Memory B cell (primary cell): ENCODE measurements around the gene SOCS7.

Experiments
- ATAC-seq: fragments of 150-1000 bp; cut with Tn5 transposase; 2 replicates; pipeline ENCODE4 v1.10.0; 2021; ENCODE audit warnings: low read depth, mild to moderate bottlenecking, moderate library complexity
- DNase-seq, 2 donors: peaks; one replicate each; pipeline ENCODE4 v3.0.0; 2022; ENCODE audit warnings: low spot score in 2 of 2
- H3K27ac Mint-ChIP-seq: one replicate; pipeline ENCODE4 v1.8.0; 2022; ENCODE audit warnings: mild to moderate bottlenecking, moderate library complexity, mixed read lengths
- H3K27me3 Mint-ChIP-seq: one replicate; pipeline ENCODE4 v1.8.0; 2022; ENCODE audit warnings: mixed read lengths
- H3K36me3 Mint-ChIP-seq: one replicate; pipeline ENCODE4 v1.8.0; 2022; ENCODE audit warnings: mild to moderate bottlenecking, mixed read lengths
- H3K4me1 Mint-ChIP-seq: one replicate; pipeline ENCODE4 v1.8.0; 2022; ENCODE audit warnings: mixed read lengths
- H3K4me3 Mint-ChIP-seq: one replicate; pipeline ENCODE4 v1.8.0; 2022; ENCODE audit warnings: mild to moderate bottlenecking, moderate library complexity, mixed read lengths
- H3K9me3 Mint-ChIP-seq: one replicate; pipeline ENCODE4 v1.8.0; 2022; ENCODE audit warnings: mixed read lengths

The SOCS7 gene

DNA sequence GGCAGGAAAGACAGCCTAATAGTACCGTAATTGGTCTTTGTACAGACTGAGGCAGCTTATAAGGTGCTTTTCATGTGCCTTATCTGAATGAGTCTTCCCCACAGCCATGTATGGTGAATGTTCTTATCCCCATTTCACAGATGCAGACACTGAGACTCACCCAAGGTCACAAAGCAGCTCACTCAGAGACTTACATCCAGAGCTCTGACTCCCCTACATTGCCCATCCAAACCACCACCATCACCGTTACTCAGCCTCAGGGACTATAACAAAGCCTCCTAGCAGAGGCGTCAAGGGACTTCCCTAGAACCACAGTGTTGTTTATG is 7.3 kb upstream of the SOCS7 start:
- ATAC-seq, result no peak
- Mint-ChIP-seq H3K27ac (no peak overlapping the region), H3K9me3 (no peaks in the 10 kb centered on the region), H3K4me3 (no peak overlapping the region), H3K27me3 (peaks cover 5% of the 10 kb centered on the region), H3K36me3 (no peaks in the 10 kb centered on the region), H3K4me1 (peaks cover 3% of the 10 kb centered on the region)
- DNase-seq, result no peak

DNA sequence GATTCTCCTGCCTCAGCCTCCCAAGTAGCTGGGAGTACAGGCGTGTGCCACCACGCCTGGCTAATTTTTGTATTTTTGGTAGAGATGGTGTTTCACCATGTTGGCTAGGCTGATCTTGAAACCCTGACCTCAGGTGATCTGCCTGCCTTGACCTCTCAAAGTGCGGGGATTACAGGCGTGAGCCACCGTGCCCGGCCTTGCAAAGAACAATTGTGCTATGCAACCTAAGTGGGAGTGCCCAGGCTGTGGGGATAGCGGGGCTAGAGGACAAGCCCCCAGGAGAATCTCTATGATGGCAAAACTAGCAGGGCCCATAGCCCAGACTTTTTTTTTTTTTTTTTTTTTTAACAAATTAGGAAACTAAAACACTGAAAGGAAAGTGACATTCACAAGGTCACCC is 5.9 kb upstream of the SOCS7 start:
- no peaks in the 10 kb centered on the region for H3K9me3 Mint-ChIP-seq

DNA sequence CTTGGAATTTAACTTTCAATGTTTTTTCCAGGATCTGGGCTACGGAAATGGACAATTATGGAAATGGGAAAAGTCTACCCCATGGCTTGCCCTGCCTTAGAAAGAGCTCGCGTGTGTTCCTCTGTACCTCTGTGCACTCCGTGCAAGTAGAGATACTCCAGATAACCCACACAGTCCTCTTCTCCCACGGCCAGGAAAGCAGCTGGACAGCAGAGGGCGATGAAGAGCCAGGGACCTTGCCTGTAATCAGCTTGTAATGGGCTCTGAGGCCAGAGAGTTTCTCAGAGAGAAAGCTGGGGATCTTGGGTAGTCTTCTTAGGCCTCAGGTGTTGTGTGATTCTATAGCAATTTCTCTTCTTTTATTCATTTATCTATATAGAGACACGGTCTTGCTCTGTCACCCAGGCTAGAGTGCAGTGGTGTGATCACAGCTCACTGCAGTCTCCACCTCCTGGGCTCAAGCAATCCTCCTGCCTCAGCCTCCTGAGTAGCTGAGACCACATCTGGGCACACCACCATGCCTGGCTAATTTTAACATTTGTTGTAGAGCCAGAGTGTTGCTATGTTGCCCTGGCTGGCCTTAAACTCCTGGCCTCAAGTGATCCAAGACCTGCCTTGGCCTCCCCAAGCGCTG is 2.4 kb upstream of the SOCS7 start:
- Mint-ChIP-seq H3K27ac (no peak overlapping the region), H3K4me1 (peaks cover 18% of the 10 kb centered on the region), H3K36me3 (no peaks in the 10 kb centered on the region), H3K9me3 (no peaks in the 10 kb centered on the region), H3K4me3 (no peak overlapping the region), H3K27me3 (no peaks in the 10 kb centered on the region)
- ATAC-seq (peak; percentile 54), DNase-seq (peak; percentile 76)

More for the DNA sequence above, 5.9 kb upstream of the SOCS7 start:
- H3K4me1 Mint-ChIP-seq, result peaks cover 3% of the 10 kb centered on the region
- peaks cover 5% of the 10 kb centered on the region for H3K27me3 Mint-ChIP-seq
- ATAC-seq (no peak), DNase-seq (no peak)
- no peaks in the 10 kb centered on the region for H3K36me3 Mint-ChIP-seq
- no peak overlapping the region for H3K4me3 Mint-ChIP-seq
- H3K27ac Mint-ChIP-seq, result no peak overlapping the region

DNA sequence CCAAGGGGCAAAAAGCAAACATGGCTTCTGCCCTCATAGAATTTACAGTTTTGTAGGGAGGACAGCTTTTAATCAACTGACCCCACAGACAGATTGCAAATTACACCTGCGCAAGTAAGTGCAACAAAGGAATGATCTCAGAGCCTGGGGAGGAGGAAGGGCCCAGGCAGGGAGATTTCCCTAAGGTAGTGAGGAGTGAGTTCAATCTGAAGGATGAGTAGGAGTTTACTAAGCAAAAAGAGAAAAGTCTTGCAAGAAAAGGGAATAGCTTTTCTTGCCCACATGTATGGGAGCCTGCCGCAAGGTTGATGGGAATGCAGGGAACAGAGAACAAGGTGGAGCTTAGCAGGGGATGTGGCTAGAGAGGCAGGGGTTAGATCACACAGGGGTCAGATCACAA is 1.6 kb upstream of the SOCS7 start:
- Mint-ChIP-seq H3K4me3 (peak overlapping the region; percentile 24), H3K9me3 (no peaks in the 10 kb centered on the region), H3K36me3 (no peaks in the 10 kb centered on the region), H3K4me1 (peaks cover 25% of the 10 kb centered on the region), H3K27ac (peak overlapping the region; percentile 21), H3K27me3 (no peaks in the 10 kb centered on the region)
- ATAC-seq (no peak), DNase-seq (no peak)

DNA sequence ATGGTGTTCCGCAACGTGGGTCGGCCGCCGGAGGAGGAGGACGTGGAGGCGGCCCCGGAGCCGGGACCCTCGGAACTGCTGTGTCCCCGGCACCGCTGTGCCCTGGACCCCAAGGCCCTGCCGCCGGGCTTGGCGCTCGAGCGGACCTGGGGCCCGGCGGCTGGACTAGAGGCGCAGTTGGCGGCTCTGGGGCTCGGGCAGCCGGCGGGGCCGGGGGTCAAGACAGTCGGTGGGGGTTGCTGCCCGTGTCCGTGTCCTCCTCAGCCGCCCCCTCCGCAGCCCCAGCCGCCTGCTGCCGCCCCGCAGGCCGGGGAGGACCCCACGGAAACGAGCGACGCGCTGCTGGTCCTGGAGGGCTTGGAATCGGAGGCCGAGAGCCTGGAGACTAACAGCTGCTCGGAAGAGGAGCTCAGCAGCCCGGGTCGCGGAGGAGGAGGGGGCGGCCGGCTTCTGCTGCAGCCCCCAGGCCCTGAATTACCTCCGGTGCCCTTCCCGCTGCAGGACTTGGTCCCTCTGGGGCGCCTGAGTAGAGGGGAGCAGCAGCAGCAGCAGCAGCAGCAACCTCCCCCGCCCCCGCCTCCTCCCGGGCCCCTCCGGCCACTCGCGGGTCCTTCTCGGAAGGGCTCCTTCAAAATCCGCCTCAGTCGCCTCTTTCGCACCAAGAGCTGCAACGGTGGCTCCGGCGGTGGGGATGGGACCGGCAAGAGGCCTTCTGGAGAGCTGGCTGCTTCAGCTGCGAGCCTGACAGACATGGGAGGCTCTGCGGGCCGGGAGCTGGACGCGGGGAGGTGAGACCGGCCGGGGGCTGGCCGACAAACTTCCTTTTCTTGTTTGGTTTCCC is 821 bp downstream of the SOCS7 start:
- no peaks in the 10 kb centered on the region for H3K36me3 Mint-ChIP-seq
- H3K27me3 Mint-ChIP-seq, result no peaks in the 10 kb centered on the region

DNA sequence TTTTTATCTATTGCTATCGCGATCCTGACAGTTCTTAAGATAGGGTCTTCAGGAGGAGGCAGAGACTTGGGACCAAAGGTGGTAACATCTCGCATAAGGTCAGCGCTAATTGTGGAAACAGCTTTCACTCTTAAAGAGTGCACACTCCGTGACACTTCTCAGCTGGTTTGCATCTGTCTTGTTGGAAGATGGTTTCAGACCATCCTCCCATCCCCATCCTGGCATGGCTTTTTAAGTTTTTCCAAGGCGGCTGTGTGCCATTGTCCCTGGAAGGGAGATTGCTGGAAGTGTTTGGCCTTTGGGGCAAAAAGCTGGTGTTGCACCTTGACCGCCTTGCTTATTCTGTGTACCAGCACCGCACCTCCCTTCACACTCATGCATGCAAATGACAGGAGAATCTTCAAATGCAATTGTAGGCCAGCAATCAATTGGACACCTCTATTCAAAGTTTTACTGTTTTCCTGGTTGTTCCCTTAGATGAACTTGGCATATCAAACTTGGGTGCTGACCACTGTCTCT is 1.5 kb downstream of the SOCS7 start:
- ATAC-seq, result no peak
- peaks cover 40% of the 10 kb centered on the region for H3K4me1 Mint-ChIP-seq
- no peak for DNase-seq
- peak overlapping the region; percentile 80 for H3K4me3 Mint-ChIP-seq
- no peaks in the 10 kb centered on the region for H3K27me3 Mint-ChIP-seq
- H3K36me3 Mint-ChIP-seq, result no peaks in the 10 kb centered on the region
- no peak overlapping the region for H3K27ac Mint-ChIP-seq
- H3K9me3 Mint-ChIP-seq, result no peaks in the 10 kb centered on the region

More for the DNA sequence above, 821 bp downstream of the SOCS7 start:
- peak overlapping the region; percentile 80 for H3K4me3 Mint-ChIP-seq
- peaks cover 39% of the 10 kb centered on the region for H3K4me1 Mint-ChIP-seq
- H3K27ac Mint-ChIP-seq, result no peak overlapping the region
- peak in 1 of 2 donors; percentile 33 for DNase-seq
- H3K9me3 Mint-ChIP-seq, result no peaks in the 10 kb centered on the region
- no peak for ATAC-seq

DNA sequence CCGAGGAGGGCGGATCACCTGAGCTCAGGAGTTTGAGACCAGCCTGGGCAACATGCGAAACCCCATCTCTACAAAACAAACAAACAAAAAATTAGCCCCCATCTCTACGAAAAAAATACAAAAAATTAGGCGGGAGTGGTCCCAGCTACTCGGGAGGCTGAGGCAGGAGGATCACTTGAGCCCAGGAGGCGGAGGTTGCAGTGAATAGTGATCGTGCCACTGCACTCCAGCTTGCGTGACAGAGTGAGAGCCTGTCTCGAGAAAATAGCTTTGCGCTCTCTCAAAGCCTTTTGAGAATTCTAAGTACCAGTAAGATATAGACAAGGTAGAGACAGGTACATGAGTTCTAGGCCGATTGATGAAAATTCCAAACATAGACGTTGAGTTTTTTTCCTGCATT is 2.0 kb downstream of the SOCS7 start:
- H3K4me3 Mint-ChIP-seq, result peak overlapping the region; percentile 80
- H3K4me1 Mint-ChIP-seq, result peaks cover 40% of the 10 kb centered on the region
- no peaks in the 10 kb centered on the region for H3K36me3 Mint-ChIP-seq
- no peaks in the 10 kb centered on the region for H3K27me3 Mint-ChIP-seq
- DNase-seq (no peak), ATAC-seq (no peak)
- H3K9me3 Mint-ChIP-seq, result no peaks in the 10 kb centered on the region
- no peak overlapping the region for H3K27ac Mint-ChIP-seq

DNA sequence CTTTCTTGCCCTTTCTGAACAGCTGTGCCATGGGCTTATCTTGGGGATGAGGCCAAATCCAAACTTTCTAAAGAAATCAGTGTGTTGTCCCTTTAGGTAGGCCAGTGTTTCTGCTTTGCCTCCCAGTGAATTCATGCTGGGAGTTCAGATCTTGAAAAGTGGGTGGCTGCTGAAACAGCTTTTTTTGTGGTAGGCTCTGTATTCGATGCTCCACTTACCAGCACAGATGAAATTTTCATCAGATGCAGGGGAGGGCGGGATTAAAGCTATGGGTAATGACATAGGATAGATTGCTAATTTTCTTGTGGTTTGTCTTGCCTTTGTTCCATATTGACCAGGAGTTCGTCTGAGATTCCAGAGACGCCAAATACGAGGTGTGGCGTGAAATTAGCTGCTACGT is 2.8 kb downstream of the SOCS7 start:
- no peak for ATAC-seq
- Mint-ChIP-seq H3K9me3 (no peaks in the 10 kb centered on the region), H3K27me3 (no peaks in the 10 kb centered on the region), H3K36me3 (no peaks in the 10 kb centered on the region), H3K4me3 (no peak overlapping the region), H3K4me1 (peaks cover 40% of the 10 kb centered on the region), H3K27ac (no peak overlapping the region)
- DNase-seq, result no peak

DNA sequence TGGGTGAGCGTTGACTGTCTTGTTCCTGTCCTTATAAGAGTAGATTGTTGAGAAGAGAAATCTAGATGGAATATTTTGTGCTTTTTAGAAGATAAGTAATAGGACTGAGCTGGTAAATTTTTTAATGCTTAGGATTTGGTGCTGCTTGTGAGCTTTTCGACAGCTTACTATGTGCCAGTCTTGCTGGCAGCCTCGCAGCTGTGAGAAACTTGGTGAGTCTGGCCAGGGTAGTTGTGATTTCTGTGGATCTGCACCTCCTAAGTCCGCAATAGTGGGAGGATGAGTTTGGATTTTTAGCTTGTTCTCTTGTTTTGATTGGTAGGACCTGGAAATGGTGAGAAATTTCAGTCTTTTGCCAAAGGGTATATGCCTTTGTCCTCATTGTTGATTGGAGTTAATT is 3.6 kb downstream of the SOCS7 start:
- Mint-ChIP-seq H3K4me3 (no peak overlapping the region), H3K27me3 (no peaks in the 10 kb centered on the region), H3K36me3 (no peaks in the 10 kb centered on the region), H3K4me1 (peaks cover 40% of the 10 kb centered on the region), H3K9me3 (no peaks in the 10 kb centered on the region), H3K27ac (no peak overlapping the region)
- no peak for ATAC-seq
- DNase-seq, result no peak

DNA sequence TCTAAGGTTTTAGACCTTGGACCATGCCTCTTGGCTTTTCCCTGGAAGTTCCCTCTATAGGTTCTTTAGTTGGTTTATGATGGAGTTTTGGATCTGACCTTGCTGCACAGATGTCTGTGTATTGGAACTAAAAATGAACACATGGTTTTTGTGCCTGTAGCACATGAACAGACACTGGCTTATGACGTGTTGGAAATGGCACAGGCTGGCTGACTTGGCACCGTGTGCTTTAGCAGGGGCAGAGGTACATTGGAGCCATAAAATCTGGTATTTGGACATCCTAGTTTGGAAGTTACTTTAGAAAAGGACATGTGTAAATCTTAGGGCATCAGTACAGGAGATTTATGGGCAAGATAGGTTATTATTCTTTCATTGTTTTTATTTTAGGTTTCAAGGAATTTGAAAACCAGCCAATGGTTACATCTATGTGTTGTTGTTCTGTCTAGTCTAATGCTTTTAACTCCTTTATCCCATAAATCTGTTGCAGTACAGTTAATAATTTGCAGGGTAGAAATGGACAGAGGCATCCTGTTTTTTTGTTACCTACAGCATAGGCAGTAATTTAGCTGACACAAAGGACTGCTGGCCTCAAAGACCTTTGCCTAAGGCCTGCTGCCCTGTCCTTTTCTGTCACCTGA is 6.0 kb downstream of the SOCS7 start:
- H3K4me1 Mint-ChIP-seq, result peaks cover 40% of the 10 kb centered on the region
- no peaks in the 10 kb centered on the region for H3K27me3 Mint-ChIP-seq
- DNase-seq (no peak), ATAC-seq (no peak)
- H3K9me3 Mint-ChIP-seq, result no peaks in the 10 kb centered on the region
- H3K36me3 Mint-ChIP-seq, result no peaks in the 10 kb centered on the region
- peak overlapping the region; percentile 6 for H3K27ac Mint-ChIP-seq
- H3K4me3 Mint-ChIP-seq, result no peak overlapping the region

DNA sequence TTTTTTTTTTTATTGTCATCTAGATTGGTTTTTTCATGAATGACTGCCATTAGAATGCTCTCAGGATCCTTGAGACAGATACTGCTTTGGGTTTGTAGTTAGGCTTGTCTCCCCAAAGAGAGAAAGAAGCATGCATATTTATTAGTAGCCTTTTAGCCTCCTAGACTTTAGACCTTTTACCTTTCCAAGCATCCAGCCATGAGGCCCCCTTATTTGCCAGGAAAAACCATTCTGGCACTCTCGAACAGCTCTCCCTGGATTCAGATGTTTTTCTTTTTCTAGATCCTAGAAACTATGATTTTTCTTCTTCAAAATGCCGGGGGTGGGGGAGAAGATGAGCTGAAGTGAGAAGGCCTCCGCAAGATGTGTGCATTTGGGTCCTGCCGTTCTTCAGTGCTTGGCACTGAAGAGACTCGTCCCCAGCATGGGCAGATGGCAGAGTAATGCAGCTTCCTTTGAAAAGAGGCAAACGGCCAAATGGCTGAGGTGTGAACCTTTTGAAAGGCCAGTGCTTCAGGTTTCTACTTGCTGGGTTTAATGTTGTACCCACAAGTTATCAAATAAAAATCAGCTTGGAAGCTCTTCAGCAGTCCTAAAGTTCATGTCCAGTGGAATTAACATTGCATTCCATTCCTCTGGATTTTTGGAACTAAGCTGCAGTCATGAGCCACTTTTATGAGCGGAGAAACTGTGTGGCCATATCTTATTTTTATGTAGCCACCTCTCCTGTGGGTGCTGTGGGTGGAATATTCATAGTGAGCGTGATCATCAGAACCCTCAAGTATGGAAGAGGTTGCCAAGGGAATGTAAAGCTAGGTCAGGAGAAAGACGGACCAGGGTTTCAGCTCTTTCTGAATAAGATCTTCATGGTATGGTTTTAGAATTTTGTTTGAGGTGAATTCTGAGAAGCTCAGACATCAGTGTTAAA is 7.2 kb downstream of the SOCS7 start:
- DNase-seq (no peak), ATAC-seq (no peak)
- no peak overlapping the region for H3K27ac Mint-ChIP-seq
- no peaks in the 10 kb centered on the region for H3K36me3 Mint-ChIP-seq
- H3K27me3 Mint-ChIP-seq, result no peaks in the 10 kb centered on the region
- H3K4me1 Mint-ChIP-seq, result peaks cover 31% of the 10 kb centered on the region
- no peak overlapping the region for H3K4me3 Mint-ChIP-seq
- H3K9me3 Mint-ChIP-seq, result no peaks in the 10 kb centered on the region

DNA sequence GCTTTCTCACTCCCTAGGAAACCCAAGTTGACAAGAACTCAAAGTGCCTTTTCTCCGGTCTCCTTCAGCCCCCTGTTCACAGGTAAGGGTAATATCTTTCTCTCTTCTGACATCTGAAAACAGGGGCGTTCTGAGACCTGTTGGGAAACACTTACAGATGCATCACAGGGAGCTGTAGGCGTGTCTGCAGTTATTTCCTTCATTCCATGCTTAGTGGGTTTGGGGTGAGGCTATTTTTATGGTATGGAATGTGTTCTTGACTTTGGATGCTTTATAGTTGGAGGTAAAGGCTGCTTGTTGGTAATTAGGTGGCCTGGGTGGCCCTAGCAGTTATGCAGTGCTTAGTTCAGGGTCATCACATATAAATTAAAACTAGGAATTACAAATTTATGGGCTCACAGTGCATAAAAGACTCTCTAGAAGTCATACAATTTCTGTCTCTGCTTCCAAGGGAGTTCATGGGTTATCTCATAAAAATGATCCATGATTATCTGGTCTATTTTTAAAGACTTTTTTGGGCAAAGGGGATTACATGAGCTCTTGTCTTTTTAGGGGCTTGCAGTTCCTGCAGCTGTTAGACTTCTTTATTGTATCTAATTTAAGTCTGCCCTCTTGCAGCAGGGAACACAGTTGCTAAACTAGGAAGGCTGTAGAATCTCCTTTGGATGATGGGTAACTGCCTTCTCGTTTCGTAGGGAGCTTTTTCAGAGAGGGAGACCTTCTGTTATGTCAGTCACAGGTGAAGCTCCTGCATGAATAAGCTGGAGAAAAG is 10.2 kb downstream of the SOCS7 start:
- DNase-seq (no peak), ATAC-seq (no peak)
- no peaks in the 10 kb centered on the region for H3K27me3 Mint-ChIP-seq
- no peak overlapping the region for H3K4me3 Mint-ChIP-seq
- peaks cover 10% of the 10 kb centered on the region for H3K4me1 Mint-ChIP-seq
- no peaks in the 10 kb centered on the region for H3K9me3 Mint-ChIP-seq
- no peak overlapping the region for H3K27ac Mint-ChIP-seq
- H3K36me3 Mint-ChIP-seq, result peaks cover 5% of the 10 kb centered on the region

DNA sequence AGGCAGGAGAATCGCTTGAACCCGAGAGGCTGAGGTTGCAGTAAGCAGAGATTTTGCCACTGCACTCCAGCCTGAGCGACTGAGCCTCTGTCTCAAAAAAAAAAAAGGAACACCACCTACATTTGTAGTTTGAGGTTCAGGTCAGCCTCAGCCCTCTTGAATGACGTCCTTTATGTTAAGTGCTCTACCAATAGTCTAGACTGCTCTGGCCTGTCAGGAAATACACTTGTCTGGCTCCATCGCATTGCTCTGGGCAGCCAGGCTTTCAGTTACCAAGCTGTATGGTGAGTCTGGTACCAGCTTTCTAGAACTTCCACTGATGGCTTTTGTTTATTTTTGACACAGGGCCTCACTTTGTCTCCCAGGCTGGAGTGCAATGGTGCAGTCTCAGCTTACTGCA is 11.4 kb downstream of the SOCS7 start:
- Mint-ChIP-seq H3K4me3 (no peak overlapping the region), H3K9me3 (no peaks in the 10 kb centered on the region)

More for the DNA sequence above, 11.4 kb downstream of the SOCS7 start:
- Mint-ChIP-seq H3K27me3 (no peaks in the 10 kb centered on the region), H3K36me3 (peaks cover 10% of the 10 kb centered on the region), H3K27ac (no peak overlapping the region), H3K4me1 (peaks cover 5% of the 10 kb centered on the region)
- DNase-seq (no peak), ATAC-seq (no peak)
